Activated CD4-positive, alpha-beta T cell treated with anti-CD3 and anti-CD28 coated beads, Interleukin-2, amount 50 U/mL, for 4 hours (primary cell): Measurements from ENCODE around the gene CCL4.
A peak's percentile ranks its signal among the peaks of the same experiment; 100 is the strongest.

ENCODE experiments used
- DNase-seq, 2 experiments: peaks; one replicate each; pipeline ENCODE4 v3.0.0-alpha.2; 2020

Gene CCL4

DNA sequence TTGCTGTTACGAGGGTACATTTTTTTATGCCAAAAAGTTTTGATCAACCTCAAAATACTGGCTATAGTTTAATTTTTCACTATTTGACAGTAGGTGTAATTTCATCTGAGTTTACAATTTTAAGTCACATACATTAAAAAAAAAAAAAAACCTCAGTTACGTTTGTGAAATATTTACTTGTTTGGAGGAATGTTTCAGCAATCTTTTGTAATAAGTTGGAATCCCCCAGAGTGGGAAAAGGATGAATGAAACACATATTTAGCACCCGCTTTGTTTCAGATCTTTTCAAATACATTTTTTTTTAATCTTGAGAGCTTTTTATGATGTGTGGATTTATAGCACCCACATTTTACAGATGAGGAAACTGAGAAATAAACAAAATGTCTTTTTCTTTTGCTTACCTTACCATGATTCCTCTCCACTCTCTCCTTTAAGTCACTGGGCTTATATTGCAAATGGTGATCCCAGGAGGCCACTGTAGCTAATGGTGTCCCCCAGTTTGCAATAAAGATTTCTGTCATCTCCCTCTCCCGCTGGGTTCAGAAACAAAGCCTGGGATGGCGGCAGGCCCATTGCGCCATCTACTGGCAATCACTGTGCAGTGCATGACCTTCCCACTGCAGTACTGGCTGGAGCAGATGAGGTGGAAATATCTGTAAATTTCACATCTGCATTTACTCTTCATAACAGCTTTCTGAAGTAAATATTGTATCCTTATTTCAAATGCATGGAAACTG, 45.1 kb downstream of the CCL4 start:
- peak; percentile 48 to 54 for DNase-seq

GRCh38 chr17:36149296-36149820, 45.7 kb downstream of the CCL4 start:
- DNase-seq, result no peak

DNA sequence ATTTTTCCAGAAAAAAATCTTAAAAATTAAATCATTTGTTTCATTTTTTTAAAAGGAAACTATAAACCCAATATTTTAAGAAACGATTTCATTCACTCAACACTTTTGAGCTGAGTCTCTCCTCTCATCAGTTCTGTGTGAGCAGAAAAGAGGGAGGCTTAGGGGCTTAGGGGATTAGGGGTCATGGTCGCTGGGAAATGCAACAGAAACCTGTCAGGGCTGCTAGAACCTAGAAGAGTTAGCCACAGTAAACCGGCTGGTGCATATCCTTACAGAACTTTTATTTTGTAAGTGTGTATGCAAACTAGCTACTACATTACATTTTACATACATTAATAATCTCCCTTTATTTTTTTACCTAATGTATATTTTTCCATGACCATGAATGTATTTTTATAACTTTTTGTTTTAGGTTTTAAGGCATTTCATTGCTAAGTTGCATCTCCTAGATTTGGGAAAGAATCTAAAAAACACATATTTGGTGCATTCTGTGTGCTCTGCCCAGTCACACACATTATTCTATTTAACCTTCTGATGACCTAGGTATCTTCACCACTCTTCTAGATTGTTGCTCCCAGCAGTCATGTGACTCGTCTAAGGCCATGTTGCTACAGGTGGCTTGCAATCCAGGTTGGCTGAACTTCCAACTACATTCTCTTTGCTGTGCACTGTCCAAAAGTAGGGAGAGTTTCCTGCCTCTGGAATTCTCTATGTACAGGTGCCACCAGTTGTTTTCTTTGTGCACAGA, 48.4 kb downstream of the CCL4 start:
- DNase-seq, result no peak

DNA sequence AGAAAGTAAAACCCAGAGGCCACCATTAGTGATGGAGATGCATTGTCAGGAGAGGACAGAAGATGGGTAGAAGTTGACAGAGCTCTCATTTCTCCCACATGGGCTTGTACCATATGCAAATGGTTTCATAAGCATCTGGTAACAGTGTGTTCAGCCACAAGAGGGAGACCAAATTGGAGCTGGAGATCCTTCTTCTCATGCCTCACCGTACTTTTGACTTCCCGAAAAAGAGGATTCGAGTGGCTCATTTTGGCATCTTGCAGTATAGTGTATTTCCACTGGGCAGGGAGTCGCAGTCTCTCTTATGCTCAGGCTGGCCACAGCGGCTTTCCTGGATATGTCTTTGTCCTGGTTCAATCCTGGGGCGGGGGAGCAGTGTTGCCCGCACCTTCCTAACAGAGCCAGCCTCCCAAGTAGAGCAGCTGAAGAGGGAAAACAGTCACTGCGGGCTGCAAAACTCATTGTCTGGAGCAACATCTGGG, 49.1 kb downstream of the CCL4 start:
- no peak for DNase-seq

- no peak for DNase-seq
Measured at GRCh38 chr17:36153895-36154610, 50.4 kb downstream of the CCL4 start.
